HG03039 (cell line): Measurements from ENCODE around the gene F12.
"Not testable (repeated sequence)": the region's sequence is repeated elsewhere in the genome, so short reads cannot be mapped to it uniquely, and the experiment has no call there.

Experiments used
- ATAC-seq: cut with Tn5 transposase; IDR thresholded peaks from one replicate; pipeline ENCODE4 v1.9.1; 2021; ENCODE audit warnings: mild to moderate bottlenecking, moderate library complexity; ENCODE audit not compliant: unreplicated experiment

Gene F12

DNA sequence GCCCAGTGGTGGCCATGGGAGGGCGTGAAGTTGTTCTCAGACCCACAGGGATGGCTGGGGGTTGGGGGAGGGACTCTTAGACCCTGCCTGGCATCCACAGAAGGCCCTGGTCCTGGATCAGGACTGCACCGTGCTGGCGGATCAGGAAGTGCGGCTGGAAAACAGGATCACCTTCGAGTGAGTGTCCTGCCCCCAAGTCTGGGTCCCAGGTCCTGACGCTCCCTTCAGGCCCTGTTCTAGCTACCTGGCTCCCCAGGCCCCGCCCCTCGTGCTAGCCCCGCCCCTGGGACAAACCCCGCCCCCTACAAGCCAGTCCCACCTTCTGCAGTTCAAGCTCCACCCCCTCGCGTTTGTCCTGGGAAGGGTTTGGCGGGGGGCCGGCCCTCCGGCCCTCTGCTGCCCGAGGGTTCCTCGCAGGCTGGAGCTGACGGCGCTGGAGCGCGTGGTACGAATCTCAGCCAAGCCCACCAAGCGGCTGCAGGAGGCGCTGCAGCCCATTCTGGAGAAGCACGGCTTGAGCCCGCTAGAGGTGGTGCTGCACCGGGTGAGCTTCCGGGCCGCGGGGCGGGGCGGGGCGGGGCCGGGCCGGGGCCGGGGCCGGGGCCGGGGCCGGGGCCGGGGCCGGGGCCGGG is 38.8 kb downstream of the F12 start:
- ATAC-seq = no peak

DNA sequence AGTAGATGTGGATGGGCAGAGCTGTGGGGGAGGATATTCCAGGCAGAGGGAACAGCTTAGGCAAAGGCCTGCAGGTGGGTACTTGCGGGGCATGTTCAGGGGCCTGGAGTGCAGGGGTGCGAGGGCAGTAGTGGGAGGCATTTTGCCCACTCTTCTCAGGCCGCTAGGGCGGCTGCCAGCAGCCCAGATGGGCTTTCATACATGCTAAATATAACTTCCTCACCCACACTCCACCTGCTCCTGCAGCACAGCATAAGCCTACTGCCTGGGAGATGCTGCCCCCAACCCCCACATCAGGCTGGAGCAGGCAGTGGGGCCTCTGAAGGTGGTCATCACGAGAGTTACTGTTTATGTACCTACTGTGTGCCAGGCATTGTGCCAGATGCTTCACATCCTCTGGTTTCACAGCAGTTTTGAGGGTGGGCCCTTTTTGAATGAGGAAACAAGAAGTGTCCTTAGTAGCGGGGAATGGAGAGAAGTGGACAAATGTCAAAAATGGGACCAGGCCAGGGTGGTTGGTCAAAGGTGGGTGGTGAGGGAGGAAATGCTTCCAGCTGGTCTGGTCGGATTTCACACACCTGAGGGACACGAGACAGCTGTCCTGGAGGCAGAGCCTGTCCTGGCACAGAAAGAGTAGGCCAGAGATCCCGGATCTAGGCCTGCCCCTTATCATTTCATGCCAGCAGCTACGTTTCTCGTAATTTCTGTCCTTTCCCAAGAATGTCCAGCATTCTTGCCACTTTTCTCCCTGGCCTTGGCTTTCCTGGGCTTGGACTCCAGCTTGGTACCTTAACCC is 39.5 kb downstream of the F12 start:
- ATAC-seq = no peak

DNA sequence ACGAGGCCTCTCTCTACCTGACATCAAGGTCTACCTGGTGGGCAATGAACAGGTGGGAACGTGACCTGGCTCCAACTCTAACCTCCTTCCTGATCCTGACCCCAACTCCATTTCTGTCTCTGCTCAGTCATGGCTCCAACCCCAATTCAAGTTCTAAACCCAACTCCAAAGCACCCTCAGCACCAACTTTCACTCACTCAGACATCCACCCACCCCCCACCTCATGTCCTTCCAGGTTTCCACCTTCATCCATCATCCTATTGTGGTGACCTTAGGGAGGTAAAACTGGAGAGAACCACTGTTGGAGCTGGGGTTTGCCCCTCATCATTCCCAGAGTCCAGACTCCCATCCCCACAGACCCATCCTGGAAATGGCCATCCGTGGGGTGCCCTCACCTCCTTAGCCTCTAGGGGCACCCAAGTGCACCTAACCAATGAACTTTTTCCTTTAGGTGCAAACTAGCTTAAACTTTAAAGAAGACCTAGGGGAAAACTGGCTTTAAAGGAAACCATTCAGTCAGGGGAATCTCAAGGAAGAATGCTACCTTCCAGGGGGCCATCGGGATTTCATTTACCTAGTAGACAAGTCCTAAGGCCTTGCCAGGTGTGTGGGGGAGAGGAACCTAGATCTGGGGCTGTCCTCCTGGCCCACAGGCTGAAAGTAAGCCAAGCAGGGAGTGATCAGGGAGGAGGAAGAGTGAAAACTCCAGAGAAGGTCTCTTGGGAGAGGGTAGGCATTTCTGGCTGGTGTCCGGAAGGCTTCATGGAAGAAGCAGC is 40.3 kb downstream of the F12 start:
- ATAC-seq = no peak

DNA sequence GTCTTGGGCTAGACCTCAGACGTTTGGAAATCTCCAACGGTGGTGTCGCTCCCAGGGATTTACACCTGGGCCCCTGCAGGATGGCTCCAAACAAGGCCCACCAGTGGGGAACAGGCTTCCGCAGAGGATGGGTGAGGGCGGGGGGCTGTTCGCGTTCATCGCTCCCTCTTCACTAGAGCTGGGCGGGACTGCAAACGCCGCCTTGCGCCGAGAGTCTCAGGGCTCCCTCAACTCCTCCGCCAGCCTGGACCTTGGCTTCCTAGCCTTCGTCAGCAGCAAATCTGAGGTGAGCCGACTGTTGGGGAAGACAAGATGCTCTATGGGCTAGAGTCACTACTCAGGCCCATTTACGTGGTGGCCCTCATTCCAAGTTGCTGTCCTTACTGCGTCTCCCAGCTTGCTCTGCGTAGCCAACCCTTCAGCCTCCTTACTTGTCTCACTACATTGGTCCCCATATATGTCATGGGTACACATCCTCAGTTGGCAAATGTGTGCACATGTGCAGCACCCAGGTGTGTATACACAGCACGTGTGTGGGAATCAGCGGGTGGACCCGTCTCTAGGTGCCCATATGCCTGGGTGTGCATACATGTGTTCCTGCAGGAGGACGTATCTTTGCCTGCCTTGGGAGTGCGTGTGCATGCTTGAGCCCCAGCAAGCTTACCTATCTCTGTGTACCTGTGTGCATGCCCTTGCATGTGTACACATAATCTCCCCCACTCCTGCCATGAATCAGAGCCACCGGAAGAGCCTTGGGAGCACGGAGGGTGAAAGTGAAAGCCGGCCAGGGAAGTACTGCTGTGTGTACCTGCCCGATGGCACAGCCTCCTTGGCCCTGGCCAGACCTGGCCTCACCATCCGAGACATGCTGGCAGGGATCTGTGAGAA is 41.1 kb downstream of the F12 start:
- ATAC-seq = no peak

DNA sequence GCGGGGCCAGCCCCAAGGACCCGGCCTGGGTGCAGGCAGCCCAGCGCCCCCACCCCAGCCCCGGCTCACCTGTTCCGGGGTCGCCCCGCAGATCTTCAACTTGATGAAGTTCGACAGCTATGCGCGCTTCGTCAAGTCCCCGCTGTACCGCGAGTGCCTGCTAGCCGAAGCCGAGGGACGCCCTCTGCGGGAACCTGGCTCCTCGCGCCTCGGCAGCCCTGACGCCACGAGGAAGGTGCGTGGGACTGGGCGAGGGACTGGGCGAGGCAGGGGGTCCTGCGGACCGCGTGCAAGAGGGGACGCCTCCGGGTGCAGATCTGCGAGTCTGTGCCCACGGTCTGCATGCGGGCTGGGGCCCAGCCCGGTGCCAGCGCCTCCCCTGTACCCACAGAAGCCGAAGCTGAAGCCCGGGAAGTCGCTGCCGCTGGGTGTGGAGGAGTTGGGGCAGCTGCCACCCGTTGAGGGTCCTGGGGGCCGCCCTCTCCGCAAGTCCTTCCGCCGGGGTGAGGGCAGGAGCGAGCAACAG is 42.0 kb downstream of the F12 start:
- no peak for ATAC-seq

DNA sequence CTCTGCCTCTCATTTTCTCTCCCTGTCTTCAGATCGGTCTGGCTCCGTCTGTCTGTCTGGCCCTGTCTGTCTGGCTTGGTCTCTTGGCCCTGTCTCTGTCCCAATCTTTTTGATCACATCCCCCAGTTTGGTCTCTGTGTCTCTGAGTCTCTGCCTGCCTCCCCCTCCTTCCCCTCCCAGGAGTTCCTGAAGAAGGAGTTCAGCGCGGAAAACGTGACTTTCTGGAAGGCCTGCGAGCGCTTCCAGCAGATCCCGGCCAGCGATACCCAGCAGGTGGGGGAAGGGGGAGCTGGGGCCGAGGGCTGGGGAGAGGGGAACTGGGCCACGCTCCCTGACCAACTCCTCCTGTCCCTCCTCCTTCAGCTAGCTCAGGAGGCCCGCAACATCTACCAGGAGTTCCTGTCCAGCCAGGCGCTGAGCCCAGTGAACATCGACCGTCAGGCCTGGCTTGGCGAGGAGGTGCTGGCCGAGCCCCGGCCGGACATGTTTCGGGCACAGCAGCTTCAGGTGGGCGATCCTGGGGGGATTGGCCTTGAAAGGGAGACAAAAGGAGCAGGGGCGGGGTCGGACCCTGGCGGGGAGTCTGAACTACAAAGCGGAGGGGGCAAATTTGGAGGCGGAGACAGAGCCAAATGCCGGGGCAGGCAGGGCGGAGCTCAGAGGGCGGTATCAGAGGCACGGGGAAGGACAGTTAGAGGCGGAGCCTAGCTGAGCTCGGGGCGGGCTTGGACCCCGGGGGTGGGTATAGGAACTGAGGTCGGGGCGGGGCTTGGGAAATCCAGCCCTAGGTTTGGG is 42.6 kb downstream of the F12 start:
- ATAC-seq = no peak

DNA sequence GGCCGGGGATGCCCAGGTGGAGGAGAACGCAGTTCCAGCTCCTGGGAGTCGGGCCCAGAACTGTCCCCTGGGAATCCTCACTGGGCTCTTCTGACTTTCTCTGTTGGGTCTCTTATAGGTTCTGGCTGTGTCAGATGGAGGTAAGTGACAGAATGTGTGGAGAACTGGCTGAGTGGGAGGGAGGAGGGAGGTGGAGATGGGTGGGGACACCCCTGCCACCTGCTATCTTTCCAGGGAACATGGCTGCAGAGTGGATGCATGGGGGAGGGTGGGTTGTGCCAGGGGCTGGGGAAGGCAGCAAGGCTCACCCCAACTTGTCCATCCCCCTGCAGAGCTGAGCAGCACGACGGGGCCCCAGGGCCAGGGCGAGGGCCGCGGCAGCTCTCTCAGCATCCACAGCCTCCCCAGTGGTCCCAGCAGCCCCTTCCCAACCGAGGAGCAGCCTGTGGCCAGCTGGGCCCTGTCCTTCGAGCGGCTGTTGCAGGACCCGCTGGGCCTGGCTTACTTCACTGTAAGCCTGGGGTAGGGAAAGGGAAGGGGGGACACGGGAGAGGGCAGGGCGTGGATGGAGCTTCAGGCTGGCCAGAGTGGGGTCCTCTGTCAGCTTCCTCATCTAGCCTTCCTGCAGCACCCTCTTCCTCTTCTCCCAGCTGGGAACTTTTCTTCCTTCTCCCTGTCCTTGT is 43.4 kb downstream of the F12 start:
- ATAC-seq = no peak

DNA sequence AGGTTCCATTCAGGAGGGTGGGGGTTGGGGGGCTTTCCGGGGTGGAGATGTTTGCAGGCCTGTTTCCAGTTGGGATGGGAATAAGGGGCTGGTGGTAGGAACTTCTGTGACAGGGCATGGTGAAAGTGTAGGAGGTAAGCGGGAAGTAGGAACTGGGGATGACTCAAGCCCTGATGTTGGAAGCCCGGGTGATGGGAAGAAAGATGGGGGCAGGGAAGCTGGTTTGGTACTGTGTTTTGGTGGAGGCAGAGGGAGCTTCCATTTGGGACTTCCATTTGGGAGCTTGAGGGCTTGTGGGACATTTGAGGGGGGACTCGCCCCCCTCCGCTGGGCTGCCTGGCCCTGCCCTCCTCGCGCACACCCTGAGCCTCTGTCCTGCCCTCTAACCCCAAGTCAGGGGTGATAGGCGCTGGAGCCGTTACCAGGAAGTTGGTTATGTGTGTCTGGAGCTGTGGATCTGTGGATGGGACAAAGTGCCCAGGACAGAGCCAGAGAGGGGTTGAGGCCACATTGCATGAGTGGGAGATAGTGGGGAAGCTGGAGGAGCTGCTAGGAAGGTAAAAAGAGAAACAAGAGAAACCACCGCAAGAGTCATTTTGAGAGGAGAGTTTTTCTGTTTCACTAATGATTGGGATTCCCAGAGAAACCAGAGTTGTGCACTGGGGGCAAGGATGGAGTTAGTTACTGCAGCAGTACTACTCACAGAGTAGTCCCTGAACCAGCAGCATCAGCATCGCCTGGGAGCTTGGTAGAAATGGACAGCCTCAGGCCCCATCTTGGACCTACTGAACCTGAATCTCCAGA is 45.0 kb downstream of the F12 start:
- ATAC-seq = no peak

DNA sequence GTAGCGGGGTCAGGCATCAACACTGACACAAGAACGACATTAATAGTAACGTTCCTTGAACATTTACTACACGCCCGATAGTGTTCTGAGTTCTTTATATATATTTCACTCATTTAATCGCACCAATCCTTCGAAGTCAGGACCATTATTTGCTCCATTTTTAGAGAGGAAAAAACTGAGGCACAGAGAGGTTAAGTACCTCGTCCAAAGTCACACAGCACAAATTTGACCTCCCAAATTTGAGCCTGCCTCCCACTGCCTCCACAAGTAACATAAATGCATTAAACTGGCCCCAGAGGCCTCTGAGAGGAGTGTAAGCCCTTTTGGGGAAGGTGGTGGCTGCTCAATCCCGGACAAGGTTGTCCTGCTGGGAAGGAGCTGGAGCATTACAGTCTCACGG is 45.8 kb downstream of the F12 start:
- ATAC-seq = no peak

DNA sequence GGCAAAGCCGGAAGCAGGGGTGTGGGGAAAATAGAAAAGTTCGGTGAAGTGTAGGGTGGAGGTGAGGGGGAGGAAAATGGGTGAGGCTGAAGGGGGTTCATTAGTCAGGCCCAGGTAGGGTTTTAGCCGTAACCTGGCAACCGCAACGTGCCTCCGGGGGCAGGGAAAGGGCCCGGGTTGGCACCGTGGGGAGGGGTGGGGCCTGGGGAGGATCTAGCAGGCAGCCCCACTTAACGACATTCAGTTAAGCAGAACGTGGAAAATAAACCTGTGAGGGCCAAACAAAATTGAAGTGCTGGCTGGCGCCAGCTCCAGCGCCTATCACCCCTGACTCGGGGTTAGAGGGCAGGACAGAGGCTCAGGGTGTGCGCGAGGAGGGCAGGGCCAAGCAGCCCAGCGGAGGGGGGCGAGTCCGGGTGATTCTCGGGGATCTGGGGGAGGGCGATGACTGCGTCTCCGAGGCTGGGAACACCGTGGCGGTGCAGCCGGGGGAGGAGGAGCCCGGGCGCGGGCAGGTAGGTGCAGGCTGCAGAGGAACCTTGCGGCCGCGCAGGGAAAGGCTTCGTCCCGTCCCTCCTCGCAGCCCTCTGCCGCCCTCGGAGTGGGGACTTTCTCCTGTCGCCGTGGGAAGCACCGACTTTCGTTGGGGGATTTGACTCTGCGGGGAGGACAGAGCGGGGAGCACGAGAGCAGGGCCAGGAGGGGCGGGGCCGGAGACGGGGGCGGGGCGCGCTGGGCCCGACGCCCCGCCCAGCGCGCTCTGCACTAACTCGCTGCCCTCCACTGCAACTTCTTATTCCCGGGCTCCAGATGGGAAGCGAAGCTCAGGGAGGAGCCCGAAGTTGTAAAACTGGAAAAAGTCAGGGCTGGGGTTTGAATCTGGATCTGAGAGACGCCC is 46.5 kb downstream of the F12 start:
- no peak for ATAC-seq

DNA sequence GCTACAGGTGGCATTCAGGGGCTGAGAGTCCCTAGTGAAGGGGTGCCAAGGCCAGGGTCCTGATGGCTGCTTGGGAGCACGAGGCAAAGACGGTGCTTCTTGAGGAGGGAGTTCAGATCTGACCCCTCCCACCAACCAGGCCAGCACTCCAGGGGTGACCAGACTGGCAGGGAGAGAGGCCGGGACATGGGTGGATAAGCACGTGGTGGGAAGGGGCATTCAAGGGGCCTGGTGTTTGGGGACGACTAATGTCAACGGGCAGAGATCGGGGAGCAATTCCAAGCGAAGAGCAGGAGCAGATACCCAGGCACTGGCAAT is 47.1 kb downstream of the F12 start:
- no peak for ATAC-seq

DNA sequence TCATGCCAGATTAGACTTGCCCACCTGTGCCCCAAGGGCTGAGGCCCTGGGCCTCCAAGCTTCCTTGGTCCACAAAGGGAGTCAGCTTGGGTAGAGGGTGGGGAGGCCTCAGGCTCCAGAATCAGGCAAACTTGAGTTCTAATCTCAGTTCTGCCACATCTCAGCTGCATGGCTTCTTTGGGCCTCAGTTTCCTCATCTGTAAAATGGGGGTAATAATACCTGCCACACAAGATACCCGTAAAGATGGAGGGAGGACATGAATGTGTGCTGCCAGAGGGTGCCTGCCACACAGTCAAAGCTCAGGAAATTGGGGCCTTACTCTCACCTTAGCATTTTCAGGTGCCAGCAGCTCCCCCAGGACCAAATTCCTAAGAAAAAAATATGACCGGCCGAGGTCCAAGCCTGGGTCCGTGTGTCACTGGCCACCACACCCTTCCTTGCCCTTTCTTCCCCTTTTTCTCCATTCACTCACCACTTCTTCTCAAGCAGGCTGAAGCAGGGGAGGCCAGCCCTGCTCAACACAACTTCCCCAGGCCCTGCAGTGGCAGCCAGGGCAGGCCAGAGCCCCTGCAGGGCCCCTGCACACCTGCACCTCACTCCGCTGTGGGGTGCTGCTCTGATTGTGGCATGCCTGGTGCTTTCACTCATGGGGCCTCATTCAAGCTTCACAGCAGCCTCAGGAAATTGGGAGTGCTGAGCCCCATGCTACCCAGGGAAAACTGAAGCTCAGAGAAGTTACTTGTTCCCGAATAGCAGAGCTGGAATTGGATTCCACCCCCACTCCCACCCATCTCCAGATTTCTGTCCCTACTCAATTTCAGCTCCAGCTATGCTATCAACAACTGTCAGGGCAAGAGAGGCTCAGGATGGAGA is 47.7 kb downstream of the F12 start:
- ATAC-seq = no peak

DNA sequence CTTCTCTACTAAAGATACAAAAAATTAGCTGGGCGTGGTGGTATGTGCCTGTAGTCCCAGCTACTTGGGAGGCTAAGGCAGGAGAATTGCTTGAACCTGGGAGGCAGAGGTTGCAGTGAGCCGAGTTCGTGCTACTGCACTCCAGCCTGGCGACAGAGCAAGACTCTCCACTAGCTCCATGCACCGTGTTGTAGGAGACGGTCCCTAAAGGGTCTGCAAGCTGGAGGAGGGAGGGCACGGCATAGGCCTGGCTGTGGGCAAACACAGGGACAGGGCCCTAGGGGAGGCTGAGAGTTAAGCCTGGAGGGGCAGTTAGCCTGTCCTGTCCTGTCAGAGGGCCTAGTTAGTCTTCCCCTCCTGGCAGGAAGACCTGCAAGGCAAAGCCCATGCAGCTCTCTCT is 48.6 kb downstream of the F12 start:
- ATAC-seq = not testable (repeated sequence)

DNA sequence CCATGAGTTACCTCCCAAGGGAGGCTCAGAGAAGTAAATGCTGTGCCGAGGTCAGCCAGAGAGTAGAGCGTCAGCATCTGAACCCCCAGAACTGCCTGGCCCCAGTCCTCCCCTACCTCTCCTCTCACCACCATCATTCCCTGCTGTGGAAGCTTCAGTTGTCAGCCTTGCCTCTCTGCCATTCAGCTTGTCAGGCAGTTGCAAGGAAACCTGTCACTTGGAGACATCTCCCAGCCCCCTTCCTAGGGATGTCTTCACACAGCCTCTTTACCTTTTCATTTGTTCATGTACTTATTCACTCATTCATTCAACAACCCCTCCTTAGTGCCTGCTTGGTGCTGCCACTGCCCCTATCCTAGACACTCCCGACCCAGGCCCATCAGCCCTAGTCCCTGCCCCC is 49.5 kb downstream of the F12 start:
- ATAC-seq = no peak

DNA sequence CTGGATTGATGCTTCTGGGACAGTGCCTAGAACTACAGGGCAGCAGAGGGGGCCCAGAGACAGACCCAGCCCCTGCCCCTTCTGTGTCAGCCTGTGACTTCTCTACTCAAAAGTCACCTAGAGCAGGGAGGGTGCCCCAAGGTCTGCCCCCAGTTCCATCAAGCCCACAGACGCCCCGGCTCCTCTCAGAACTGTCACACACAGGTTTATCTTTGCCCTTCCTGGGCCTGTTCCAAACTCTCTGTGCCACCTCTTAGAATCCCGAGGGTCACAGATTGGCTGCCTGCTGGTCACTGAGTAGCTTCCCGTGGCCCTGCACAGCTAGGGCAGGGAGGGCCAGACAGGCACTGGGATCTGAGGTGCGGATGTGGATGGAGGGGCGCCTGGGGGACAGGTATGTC is 49.9 kb downstream of the F12 start:
- ATAC-seq = no peak

DNA sequence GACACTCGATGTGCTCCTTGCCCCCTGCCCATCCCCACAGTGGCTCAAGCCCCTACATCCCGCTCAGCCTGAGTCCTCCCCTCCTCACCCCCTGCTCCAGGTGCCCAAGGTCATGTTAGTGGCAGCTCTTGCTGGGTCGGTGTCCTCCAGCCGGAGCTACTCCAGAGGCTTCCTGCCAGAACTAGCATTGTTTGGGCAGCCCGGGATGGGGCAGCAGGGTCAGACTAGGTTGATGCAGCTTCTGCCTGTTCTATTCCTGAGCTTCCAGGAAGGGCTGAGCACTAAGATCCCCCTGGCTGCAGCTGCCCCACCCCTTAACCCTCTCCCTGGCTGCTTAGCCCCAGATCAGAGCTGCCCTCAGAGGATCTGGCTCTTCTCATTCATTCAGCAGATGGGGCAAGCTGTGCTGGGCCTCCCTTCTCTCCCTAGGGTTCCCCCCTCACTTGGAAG is 51.0 kb downstream of the F12 start:
- ATAC-seq = no peak
